WERI-Rb-1 (cell line): ENCODE results near the gene KIAA1671.

ENCODE experiments used
- DNase-seq: peaks from one replicate; pipeline ENCODE4 v3.0.0-alpha.2; 2020
- H3K27ac ChIP-seq: fragments of 250-450 bp; sonication (Bioruptor Pico); 2 replicates; pipeline ENCODE4 v1.5.1; 2020; ENCODE audit warnings: mild to moderate bottlenecking, moderate library complexity
- H3K27me3 ChIP-seq: fragments of 250-450 bp; sonication (Bioruptor Pico); 2 replicates; pipeline ENCODE4 v1.5.1; 2021; ENCODE audit warnings: mild to moderate bottlenecking, low read depth, moderate library complexity; ENCODE audit not compliant: insufficient read depth, severe bottlenecking
- H3K36me3 ChIP-seq: fragments of 250-450 bp; sonication (Bioruptor Pico); 2 replicates; pipeline ENCODE4 v1.5.1; 2020; ENCODE audit warnings: mild to moderate bottlenecking, moderate library complexity
- H3K4me3 ChIP-seq: 2 replicates; pipeline ENCODE4 v1.5.1; 2011; ENCODE audit warnings: low read depth, mild to moderate bottlenecking, control low read depth, low read length
- H3K9me3 ChIP-seq: fragments of 250-450 bp; sonication (Bioruptor Pico); 2 replicates; pipeline ENCODE4 v1.5.1; 2021; ENCODE audit warnings: mild to moderate bottlenecking, moderate library complexity; ENCODE audit not compliant: severe bottlenecking
- TF ChIP-seq, protein P1 (sequence below): IDR thresholded peaks from 2 replicates; pipeline ENCODE4 v1.5.1; 2011; ENCODE audit warnings: low read depth, mild to moderate bottlenecking, control low read depth, inconsistent platforms, low read length

Gene KIAA1671

DNA sequence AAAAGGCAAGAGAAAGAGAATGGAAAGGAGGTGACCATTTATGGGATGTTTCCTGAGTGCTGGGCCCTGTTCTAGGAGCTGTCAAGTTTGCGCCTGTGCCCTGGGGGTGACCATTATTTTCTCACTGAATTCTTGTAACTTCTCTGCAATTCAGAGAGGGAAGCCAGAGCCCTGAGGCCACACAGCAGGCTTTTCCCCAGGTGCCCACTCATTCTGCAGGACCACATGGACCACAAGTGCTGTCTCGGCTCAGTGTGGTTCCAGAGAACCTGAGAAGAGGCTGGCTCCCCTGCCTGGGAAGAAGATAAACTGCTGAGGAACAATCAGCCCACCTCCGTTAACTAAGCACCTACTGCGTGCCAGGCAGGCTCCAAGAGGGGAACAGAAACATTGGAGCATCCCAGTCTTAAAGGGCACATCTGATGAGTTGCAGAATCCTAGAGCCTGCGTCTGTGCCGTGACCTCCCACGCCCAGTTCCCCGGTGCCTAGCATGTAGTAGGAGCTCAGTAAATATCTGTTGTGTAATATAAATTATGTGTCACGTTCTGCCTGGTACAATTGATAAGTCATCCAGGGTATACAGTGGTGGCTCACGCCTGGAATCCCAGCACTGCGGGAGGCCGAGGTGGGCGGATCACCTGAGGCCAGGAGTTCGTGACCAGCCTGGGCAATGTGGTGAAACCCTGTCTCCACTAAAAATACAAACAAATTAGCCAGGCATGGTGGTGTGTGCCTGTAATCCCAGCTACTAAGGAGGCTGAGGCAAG lies 215.5 kb downstream of the KIAA1671 start:
- no peaks in the 10 kb centered on the region for H3K9me3 ChIP-seq
- no peak overlapping the region for H3K27ac ChIP-seq
- no peaks in the 10 kb centered on the region for H3K27me3 ChIP-seq
- TF ChIP-seq, protein P1, sequence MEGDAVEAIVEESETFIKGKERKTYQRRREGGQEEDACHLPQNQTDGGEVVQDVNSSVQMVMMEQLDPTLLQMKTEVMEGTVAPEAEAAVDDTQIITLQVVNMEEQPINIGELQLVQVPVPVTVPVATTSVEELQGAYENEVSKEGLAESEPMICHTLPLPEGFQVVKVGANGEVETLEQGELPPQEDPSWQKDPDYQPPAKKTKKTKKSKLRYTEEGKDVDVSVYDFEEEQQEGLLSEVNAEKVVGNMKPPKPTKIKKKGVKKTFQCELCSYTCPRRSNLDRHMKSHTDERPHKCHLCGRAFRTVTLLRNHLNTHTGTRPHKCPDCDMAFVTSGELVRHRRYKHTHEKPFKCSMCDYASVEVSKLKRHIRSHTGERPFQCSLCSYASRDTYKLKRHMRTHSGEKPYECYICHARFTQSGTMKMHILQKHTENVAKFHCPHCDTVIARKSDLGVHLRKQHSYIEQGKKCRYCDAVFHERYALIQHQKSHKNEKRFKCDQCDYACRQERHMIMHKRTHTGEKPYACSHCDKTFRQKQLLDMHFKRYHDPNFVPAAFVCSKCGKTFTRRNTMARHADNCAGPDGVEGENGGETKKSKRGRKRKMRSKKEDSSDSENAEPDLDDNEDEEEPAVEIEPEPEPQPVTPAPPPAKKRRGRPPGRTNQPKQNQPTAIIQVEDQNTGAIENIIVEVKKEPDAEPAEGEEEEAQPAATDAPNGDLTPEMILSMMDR = no peak
- no peak overlapping the region for H3K4me3 ChIP-seq
- DNase-seq = no peak
- peaks cover 6% of the 10 kb centered on the region; the same call in 1 of the 2 replicates for H3K36me3 ChIP-seq

DNA sequence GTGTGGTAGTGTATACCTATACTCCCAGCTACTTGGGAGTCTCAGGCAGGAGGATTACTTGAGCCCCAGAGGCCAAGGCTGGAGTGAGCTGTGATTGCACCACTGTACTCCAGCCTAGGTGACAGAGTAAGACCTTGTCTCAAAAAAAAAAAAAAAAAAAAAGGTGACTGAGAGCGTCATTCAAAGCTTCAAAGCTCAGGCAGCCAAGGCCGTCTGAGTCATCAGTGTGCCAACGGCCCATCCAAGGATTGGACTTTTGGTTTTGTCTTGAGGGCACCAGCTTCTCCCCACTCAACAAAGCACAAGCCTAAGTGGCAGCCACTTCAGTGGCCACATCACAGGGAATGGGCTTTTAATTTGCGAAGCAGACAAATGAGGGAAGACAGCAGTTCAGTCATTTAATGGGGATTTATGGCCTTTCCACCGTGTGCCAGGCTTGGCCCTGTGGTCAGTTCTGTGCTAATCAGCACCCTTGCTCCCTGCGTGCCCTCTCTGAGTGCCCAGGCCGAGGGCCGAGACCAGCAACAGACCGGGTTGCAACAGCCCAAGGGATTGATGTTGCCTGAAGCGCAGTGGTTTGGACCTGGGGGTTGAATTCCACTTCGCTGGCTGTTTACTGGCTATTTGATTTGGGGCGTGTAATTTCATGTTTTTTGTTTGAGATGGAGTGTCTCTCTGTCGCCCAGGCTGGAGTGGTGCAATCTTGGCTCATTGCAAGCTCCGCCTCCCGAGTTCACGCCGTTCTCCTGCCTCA lies 216.9 kb downstream of the KIAA1671 start:
- DNase-seq = no peak
- Histone ChIP-seq H3K4me3 (no peak overlapping the region), H3K27me3 (no peaks in the 10 kb centered on the region), H3K36me3 (peaks cover 9% of the 10 kb centered on the region), H3K9me3 (no peaks in the 10 kb centered on the region), H3K27ac (no peak overlapping the region)
- TF ChIP-seq, protein P1 = no peak

DNA sequence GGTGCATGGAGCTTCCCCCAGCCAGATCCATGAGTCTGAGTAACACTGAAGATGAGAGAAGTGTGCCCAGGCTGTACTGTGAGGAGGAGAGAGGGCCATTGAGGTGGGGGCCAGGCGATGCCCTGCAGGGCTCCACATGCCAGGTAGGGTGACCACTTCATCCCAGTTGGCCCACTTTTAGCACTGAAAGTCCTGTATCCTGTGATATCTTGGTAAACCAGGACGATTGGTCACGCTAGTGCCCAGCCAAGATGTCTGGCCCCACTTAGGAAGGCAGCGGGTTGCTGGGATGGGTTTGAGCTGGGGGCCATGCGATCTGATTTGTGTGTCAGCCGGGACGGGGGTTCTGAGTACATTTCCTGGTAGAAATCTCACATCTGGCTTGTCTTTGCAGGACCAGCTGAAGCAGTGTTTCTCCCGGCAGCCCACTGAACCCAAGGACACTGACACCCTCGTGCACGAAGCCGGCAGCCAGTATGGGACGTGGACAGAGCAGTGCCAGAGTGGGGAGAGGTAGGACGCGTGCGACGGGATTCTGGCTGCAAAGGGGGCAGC lies 218.0 kb downstream of the KIAA1671 start:
- no peak overlapping the region for H3K27ac ChIP-seq
- TF ChIP-seq, protein P1 = no peak
- H3K36me3 ChIP-seq = peaks cover 20% of the 10 kb centered on the region
- no peaks in the 10 kb centered on the region for H3K9me3 ChIP-seq
- no peaks in the 10 kb centered on the region for H3K27me3 ChIP-seq
- no peak for DNase-seq
- H3K4me3 ChIP-seq = no peak overlapping the region

DNA sequence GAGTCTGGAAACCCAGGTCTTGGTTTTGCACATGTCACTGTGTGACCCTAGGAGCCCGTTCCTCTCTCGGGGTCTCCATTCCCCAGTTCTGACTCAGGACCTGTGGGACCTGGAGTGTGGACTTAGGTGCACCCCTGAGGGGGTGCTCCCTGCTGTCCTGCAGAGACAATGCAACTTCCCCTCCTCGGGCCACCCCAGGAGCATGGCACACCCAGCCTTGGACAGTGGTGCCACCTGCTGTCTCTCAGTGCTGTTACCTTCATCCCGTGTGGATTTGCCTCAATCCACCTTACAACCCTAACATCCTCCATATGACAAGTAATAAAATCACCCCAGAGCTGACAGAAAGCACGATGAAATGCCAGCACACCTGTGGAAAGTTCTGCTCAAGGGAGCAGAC lies 219.6 kb downstream of the KIAA1671 start:
- TF ChIP-seq, protein P1 = peak; percentile 82
- DNase-seq = peak; percentile 52
- peaks cover 21% of the 10 kb centered on the region for H3K36me3 ChIP-seq
- H3K4me3 ChIP-seq = no peak overlapping the region
- H3K9me3 ChIP-seq = no peaks in the 10 kb centered on the region
- no peaks in the 10 kb centered on the region for H3K27me3 ChIP-seq
- H3K27ac ChIP-seq = no peak overlapping the region

DNA sequence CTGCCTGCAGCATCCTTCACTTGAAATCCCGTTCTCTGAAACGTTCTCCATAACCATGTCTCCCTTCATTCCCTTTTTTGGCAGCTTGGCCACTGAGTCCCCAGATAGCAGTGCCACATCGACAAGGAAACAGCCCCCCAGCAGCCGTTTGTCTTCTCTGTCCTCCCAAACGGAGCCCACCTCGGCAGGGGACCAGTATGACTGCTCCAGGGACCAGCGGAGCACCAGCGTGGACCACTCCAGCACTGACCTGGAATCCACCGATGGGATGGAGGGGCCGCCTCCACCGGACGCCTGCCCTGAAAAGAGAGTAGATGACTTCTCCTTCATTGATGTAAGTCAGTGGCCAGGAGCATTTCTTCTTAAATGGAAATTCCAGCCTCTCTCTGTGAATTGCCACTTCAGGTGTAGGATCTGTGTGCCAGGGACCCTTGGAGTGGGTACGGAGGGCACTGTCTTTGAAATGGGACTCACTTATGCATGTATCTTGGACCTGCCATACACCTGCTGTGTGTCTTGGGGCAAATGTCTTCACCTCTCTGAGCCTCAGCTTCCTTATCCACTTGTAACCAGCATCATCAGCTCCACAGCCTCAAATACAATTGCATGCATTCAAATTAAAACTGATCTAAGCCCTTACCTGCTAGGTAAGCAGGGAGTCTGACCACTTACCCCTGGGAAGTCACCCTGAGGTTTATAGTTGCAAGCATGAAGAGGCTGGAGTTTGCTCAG lies 221.8 kb downstream of the KIAA1671 start:
- Histone ChIP-seq H3K27me3 (no peaks in the 10 kb centered on the region), H3K4me3 (no peak overlapping the region), H3K9me3 (no peaks in the 10 kb centered on the region), H3K36me3 (peaks cover 21% of the 10 kb centered on the region), H3K27ac (no peak overlapping the region)
- DNase-seq = no peak
- TF ChIP-seq, protein P1 = no peak
